GM23248 (cell line): ENCODE results near the gene HSPA1L. TPM values are rescaled to one million over a fixed set of nuclear protein-coding genes. Genes with fewer than 3 reads are reported as not detected.

Source experiments
- DNase-seq: peaks from one replicate; pipeline ENCODE4 v3.0.0-alpha.2; 2015
- H2AFZ ChIP-seq: fragments of 200-600 bp; sonication (generic); 2 replicates; pipeline ENCODE4 v1.6.1; 2016; ENCODE audit warnings: antibody characterized with exemption
- H3F3A ChIP-seq: fragments of 200-600 bp; sonication (generic); 2 replicates; pipeline ENCODE4 v1.6.1; 2016; ENCODE audit warnings: mild to moderate bottlenecking, antibody characterized with exemption, mixed run types; ENCODE audit not compliant: insufficient read depth
- H3K27ac ChIP-seq: fragments of 200-600 bp; sonication (generic); 2 replicates; pipeline ENCODE4 v1.5.1; 2016; ENCODE audit warnings: mild to moderate bottlenecking
- H3K27me3 ChIP-seq: fragments of 200-600 bp; sonication (generic); replicated peaks from 2 replicates; pipeline ENCODE4 v1.6.1; 2016; ENCODE audit warnings: mild to moderate bottlenecking; ENCODE audit not compliant: insufficient read depth
- H3K36me3 ChIP-seq: fragments of 200-600 bp; sonication (generic); 2 replicates; pipeline ENCODE4 v1.6.1; 2016; ENCODE audit warnings: low read depth, mild to moderate bottlenecking
- H3K4me1 ChIP-seq: fragments of 200-600 bp; sonication (generic); 2 replicates; pipeline ENCODE4 v1.6.1; 2016; ENCODE audit warnings: mild to moderate bottlenecking; ENCODE audit not compliant: insufficient read depth
- H3K4me2 ChIP-seq: fragments of 200-600 bp; sonication (generic); one replicate; pipeline ENCODE4 v1.6.1; 2016; ENCODE audit warnings: mild to moderate bottlenecking; ENCODE audit not compliant: unreplicated experiment
- H3K4me3 ChIP-seq: fragments of 200-600 bp; sonication (generic); 2 replicates; pipeline ENCODE4 v1.5.1; 2016; ENCODE audit warnings: mild to moderate bottlenecking
- H3K79me2 ChIP-seq: fragments of 200-600 bp; sonication (generic); 2 replicates; pipeline ENCODE4 v1.6.1; 2016; ENCODE audit warnings: mild to moderate bottlenecking; ENCODE audit not compliant: insufficient read depth
- H3K9ac ChIP-seq: fragments of 200-600 bp; sonication (generic); 2 replicates; pipeline ENCODE4 v1.6.1; 2016; ENCODE audit warnings: mild to moderate bottlenecking
- H3K9me2 ChIP-seq: fragments of 200-600 bp; sonication (generic); 2 replicates; pipeline ENCODE4 v1.6.1; 2016; ENCODE audit warnings: mixed run types, mild to moderate bottlenecking, moderate library complexity; ENCODE audit not compliant: insufficient read depth
- H3K9me3 ChIP-seq: fragments of 200-600 bp; sonication (generic); one replicate; pipeline ENCODE4 v1.6.1; 2017; ENCODE audit warnings: low read depth
- H4K20me1 ChIP-seq: fragments of 200-600 bp; sonication (generic); 2 replicates; pipeline ENCODE4 v1.6.0; 2016; ENCODE audit not compliant: insufficient read depth
- EZH2 ChIP-seq: fragments of 200-600 bp; sonication (generic); IDR thresholded peaks from 2 replicates; pipeline ENCODE4 v1.6.1; 2018; ENCODE audit warnings: antibody characterized with exemption, mild to moderate bottlenecking; ENCODE audit not compliant: insufficient read depth, poor library complexity, severe bottlenecking
- EZH2phosphoT487 ChIP-seq: fragments of 200-600 bp; sonication (generic); IDR thresholded peaks from 2 replicates; pipeline ENCODE4 v1.6.1; 2018; ENCODE audit warnings: antibody characterized with exemption, moderate library complexity, mild to moderate bottlenecking, low read depth; ENCODE audit not compliant: insufficient read depth
- WGBS, 2 experiments: methylation state at CpG; one replicate each; pipeline ENCODE4 v1.1.6; 2015 to 2017; ENCODE audit warnings: low lambda C conversion rate in 2 of 2, low coverage in 1 of 2; ENCODE audit errors: missing lambda C conversion rate in 2 of 2; 5-methylcytosine and 5-hydroxymethylcytosine counted together
- in situ Hi-C: fragments of 300-500 bp; cut with MboI; formaldehyde crosslinking; loops from 2 replicates; pipeline ENCODE4 v1.15.0; 2020
- polyA plus RNA-seq: library from polyadenylated mRNA; unstranded; fragments of >200 nt; fragmentation: Nextera tagmentation; extraction: Ambion mirVana; gene quantifications from 2 replicates; pipeline ENCODE4 v1.2.1, GENCODE V29; 2016
- total RNA-seq: library from RNA; depleted of rRNA; stranded (reverse); fragments of >200 nt; shearing (Covaris generic); gene quantifications from 2 replicates; pipeline ENCODE4 v1.2.3, GENCODE V29; 2014

HSPA1L gene
- total and polyA plus RNA-seq, 2 experiments from 2014 or later, result 0.91 to 1.7 TPM

DNA sequence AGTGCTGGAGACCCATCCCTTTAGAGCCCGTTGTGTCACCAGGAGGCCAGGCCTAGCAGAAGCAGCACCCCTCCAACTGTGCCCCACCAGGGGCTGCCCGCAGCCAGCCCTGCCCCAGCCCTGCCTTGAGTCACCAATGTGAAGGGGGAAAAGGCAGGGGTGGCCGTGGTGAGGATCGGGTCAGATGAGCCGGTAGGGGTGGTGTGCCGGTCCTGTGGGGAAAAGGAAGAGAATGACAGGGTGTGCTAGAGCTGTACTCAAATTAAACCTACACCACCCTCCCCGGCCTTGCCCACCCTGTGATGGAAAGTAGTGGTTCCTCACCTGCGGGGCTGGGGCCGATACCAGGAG is 49.5 kb downstream of the HSPA1L start:
- Histone ChIP-seq H3K9ac (no peak overlapping the region), H3K4me2 (no peak overlapping the region), H4K20me1 (no peaks in the 10 kb centered on the region), H3K27ac (no peak overlapping the region), H3K27me3 (no peaks in the 10 kb centered on the region), H3F3A (no peaks in the 10 kb centered on the region), H3K4me3 (no peak overlapping the region), H3K4me1 (peaks cover 9% of the 10 kb centered on the region), H3K9me3 (no peaks in the 10 kb centered on the region), H3K9me2 (no peaks in the 10 kb centered on the region), H3K36me3 (no peaks in the 10 kb centered on the region), H2AFZ (no peak overlapping the region), H3K79me2 (no peaks in the 10 kb centered on the region)
- no peak for DNase-seq
- 83 to 88% methylated on average over 9 of the region's 9 CpGs for WGBS, 2 experiments
- in situ Hi-C loops, result no loop called here
- no peak for TF ChIP-seq EZH2
- TF ChIP-seq EZH2phosphoT487, result no peak

GRCh38 chr6:31764198-31764597 is 50.9 kb downstream of the HSPA1L start:
- Histone ChIP-seq H3K9me3 (no peaks in the 10 kb centered on the region), H3K4me3 (no peak overlapping the region), H3K9ac (no peak overlapping the region), H3K27ac (no peak overlapping the region), H3K4me1 (peaks cover 9% of the 10 kb centered on the region), H3K27me3 (no peaks in the 10 kb centered on the region), H3K36me3 (no peaks in the 10 kb centered on the region), H3K4me2 (no peak overlapping the region), H4K20me1 (no peaks in the 10 kb centered on the region), H3K9me2 (no peaks in the 10 kb centered on the region), H2AFZ (no peak overlapping the region), H3K79me2 (no peaks in the 10 kb centered on the region), H3F3A (no peaks in the 10 kb centered on the region)
- WGBS, 2 experiments, result 90 to 95% methylated on average over 3 to 4 of the region's 4 CpGs
- TF ChIP-seq EZH2phosphoT487 (no peak), EZH2 (no peak)
- no peak for DNase-seq
- in situ Hi-C loops, result no loop called here

GRCh38 chr6:31763619-31763940 is 51.5 kb downstream of the HSPA1L start:
- Histone ChIP-seq H3K4me1 (peaks cover 9% of the 10 kb centered on the region), H3K79me2 (no peaks in the 10 kb centered on the region), H3K36me3 (no peaks in the 10 kb centered on the region), H3F3A (no peaks in the 10 kb centered on the region), H3K27me3 (no peaks in the 10 kb centered on the region), H3K27ac (no peak overlapping the region), H3K9me2 (no peaks in the 10 kb centered on the region), H4K20me1 (no peaks in the 10 kb centered on the region), H3K4me2 (no peak overlapping the region), H3K9ac (0 out of 2 replicates have a peak overlapping the region, but pooled peaks have one; percentile 15), H3K4me3 (no peak overlapping the region), H3K9me3 (no peaks in the 10 kb centered on the region), H2AFZ (no peak overlapping the region)
- WGBS, 2 experiments, result 0 to 14% methylated on average over 1 of the region's 1 CpG
- peak; percentile 69 for DNase-seq
- TF ChIP-seq EZH2phosphoT487 (no peak), EZH2 (no peak)
- in situ Hi-C loops, result no loop called here

DNA sequence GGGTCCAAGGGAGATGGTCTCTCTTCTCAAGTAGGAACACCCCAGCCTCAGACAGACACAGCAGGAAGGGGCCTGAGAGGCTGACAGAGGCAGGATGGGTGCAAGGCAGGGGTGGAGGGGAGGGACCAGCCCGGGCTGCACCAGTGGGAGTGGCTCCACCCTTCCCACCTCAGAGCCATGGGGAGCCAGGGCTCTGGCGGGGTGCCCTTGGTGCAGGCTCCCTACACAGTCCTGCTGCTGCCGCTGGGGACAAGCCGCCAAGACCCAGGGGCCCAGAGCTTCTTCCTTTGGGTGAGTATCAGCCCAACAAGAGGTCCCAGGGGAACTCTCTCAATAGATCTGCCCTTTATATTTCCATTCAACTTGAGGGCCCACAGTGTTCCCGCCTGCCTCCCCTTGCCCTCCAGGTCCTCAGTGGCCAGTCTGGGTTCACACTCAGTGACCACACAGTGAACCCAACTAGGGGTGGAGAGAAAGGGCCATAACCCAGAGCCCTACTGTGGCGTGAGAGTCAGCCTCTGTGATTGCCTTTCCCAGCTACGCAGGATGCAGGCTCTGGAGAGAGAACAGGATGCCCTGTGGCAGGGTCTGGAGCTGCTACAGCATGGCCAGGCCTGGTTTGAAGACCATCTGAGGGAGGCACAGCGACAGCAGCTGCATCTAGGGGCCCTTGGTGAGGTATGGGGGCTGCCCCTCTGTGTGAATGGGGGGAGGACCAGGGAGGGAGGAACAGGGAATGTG is 52.0 kb downstream of the HSPA1L start:
- no peaks in the 10 kb centered on the region for H4K20me1 ChIP-seq
- no peak overlapping the region for H3K4me2 ChIP-seq
- DNase-seq, result no peak

More for the DNA sequence above, 52.0 kb downstream of the HSPA1L start:
- no peak overlapping the region for H2AFZ ChIP-seq
- no peaks in the 10 kb centered on the region for H3K27me3 ChIP-seq
- H3K9me3 ChIP-seq, result no peaks in the 10 kb centered on the region
- no peaks in the 10 kb centered on the region for H3K36me3 ChIP-seq
- H3K27ac ChIP-seq, result no peak overlapping the region
- 85 to 88% methylated on average over 7 to 8 of the region's 8 CpGs for WGBS, 2 experiments
- in situ Hi-C loops, result no loop called here
- TF ChIP-seq EZH2phosphoT487 (no peak), EZH2 (no peak)
- no peaks in the 10 kb centered on the region for H3F3A ChIP-seq
- no peaks in the 10 kb centered on the region for H3K79me2 ChIP-seq
- H3K9ac ChIP-seq, result 0 out of 2 replicates have a peak overlapping the region, but pooled peaks have one; percentile 15
- H3K4me1 ChIP-seq, result peaks cover 9% of the 10 kb centered on the region
- H3K4me3 ChIP-seq, result no peak overlapping the region
- H3K9me2 ChIP-seq, result no peaks in the 10 kb centered on the region
